ENCODE results near the gene TSC1. TPM values are rescaled to one million over a fixed set of nuclear protein-coding genes. Genes with fewer than 3 reads are reported as not detected.
"Not testable (repeated sequence)": the region's sequence is repeated elsewhere in the genome, so short reads cannot be mapped to it uniquely, and the experiment has no call there.

TSC1 gene
- total RNA-seq, 1 donor from 2014 or later: 30.7 TPM

- intact Hi-C loops (cut with micrococcal nuclease): loop anchor here (5.0 kb wide), 1 partner anchor 169 kb away; no protein-coding TSS in a partner anchor
These were observed 33.7 kb upstream of the TSC1 start for GRCh38 chr9:132978112-132978450.

DNA sequence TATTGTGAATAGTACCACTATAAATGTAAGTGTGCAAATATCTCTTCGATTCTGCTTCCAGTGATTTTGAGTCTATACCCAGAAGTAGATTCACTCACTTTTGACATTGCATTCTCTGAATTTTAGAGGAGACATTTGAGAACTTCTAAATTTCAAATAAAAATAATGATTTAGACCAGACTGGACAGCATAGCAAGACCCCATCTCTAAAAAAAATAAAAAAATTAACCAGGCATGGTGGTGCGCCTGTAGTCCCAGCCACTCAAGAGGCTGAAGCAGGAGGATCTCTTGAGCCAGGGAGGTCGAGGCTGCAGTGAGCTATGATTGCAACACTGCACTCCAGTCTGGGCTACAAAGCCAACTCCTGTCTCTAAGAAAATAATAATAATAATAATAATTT lies 32.2 kb upstream of the TSC1 start:
- intact Hi-C loops (cut with micrococcal nuclease): loop anchor here (5.0 kb wide), 1 partner anchor 171 kb away; no protein-coding TSS in a partner anchor

- intact Hi-C loops (cut with micrococcal nuclease): loop anchor here (5.0 kb wide), 1 partner anchor 171 kb away; no protein-coding TSS in a partner anchor
These were observed 31.5 kb upstream of the TSC1 start for GRCh38 chr9:132975961-132976360.

- intact Hi-C loops (cut with micrococcal nuclease): loop anchor here (2.0 kb wide), 1 partner anchor 561 kb away; no protein-coding TSS in a partner anchor
These were observed 29.3 kb upstream of the TSC1 start for GRCh38 chr9:132973713-132974112.

DNA sequence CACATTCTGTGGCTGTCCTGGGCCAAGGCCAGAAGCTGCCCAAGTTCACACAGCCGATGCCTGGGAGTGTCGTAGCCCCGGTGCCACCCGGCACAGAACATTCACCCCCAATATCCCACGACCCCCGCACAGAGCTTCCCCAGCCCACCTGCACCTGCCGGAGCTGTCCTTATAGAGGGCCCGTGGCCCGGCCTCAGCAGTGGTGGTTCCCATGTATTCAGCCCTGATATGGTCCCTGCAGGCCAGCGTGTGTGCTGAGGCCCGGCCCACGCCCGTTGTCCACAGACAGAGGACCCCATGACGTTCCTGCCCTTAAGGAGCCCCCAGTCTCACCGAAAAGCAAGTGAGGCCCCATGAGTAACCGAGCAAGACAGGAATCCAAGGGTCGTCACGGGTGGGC lies 28.8 kb upstream of the TSC1 start:
- intact Hi-C loops (cut with micrococcal nuclease): loop anchor here (2.0 kb wide), 1 partner anchor 560 kb away; no protein-coding TSS in a partner anchor

GRCh38 chr9:132970324-132971062 lies 26.1 kb upstream of the TSC1 start:
- intact Hi-C loops (cut with micrococcal nuclease): no loop called here

DNA sequence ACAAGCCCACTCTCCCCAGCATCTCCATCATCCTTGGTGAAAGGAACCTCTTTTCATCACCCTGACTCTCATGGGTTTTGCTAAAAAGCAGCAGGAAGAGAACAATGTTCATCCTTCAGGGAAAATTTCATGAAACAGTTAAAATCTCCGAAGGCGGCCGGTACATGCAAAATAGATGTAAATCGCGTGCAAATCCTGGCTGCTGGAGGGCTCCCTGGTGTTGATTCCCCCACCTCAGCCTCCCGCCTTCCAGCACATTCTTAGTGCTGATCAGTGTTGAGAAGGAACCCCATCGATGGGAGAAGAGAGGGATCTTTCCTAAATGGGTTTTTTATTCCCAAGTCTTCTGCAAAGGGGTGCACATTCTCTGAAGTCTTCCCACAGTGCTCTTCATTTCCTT lies 25.4 kb upstream of the TSC1 start:
- intact Hi-C loops (cut with micrococcal nuclease): no loop called here

- intact Hi-C loops (cut with micrococcal nuclease): not testable (repeated sequence)
These were observed 23.5 kb upstream of the TSC1 start for GRCh38 chr9:132967908-132968307.

DNA sequence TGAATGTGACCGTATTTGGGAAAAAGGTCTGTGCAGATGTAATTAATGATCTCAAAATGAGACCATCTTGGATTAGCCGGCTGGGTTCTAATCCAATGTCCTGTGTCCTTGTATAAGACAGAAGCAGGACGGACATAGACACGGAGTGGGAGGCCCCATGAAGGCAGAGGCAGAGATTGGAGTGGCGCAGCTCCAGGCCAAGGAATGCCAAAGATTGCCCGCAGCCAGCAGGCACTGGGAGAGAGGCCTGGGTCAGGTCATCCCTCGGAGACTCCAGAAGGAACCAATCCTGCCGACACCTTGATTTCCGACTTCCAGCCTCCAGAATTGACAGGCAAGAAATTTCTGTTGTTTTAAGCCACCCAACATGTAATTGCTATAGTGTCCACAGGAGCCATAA lies 21.1 kb upstream of the TSC1 start:
- intact Hi-C loops (cut with micrococcal nuclease): no loop called here

DNA sequence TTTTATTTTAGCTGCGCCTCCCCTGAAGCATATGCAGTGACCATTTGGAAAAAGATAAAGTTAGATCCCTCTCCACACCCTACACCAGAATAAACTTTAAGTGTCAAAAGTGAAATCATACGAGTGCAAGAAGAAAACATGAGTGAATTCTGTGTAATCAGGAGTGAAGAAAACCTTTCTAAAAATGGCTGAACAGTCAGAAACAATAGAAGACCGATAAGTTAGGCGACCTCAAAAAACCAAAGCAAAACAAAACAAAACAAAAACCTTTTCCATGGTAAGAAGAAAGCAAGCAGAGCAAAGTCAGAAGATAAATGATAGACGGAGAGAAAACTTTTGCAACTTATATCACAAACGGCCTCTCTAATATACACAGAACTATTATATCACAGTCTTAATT lies 16.6 kb upstream of the TSC1 start:
- intact Hi-C loops (cut with micrococcal nuclease): no loop called here

DNA sequence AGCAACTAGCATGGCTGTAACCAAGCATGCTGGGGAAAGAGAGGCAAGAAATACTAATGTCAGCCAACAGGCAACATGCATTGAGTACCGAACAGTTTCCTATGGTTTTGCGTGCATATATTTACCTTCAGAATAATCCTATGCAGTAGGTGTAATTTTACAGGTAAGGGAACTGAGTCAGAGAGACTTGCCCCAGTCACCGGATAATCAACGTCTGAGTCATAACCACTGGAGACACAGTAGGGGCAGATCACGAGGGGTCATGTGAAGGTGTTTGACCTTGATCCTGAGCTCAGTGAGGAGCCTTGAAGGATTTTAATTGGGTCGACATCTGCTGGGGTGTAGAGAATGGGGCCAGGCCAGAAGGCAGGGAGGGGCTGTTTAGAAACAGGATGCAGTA lies 13.4 kb upstream of the TSC1 start:
- intact Hi-C loops (cut with micrococcal nuclease): no loop called here

GRCh38 chr9:132955768-132956167 lies 11.4 kb upstream of the TSC1 start:
- intact Hi-C loops (cut with micrococcal nuclease): no loop called here

DNA sequence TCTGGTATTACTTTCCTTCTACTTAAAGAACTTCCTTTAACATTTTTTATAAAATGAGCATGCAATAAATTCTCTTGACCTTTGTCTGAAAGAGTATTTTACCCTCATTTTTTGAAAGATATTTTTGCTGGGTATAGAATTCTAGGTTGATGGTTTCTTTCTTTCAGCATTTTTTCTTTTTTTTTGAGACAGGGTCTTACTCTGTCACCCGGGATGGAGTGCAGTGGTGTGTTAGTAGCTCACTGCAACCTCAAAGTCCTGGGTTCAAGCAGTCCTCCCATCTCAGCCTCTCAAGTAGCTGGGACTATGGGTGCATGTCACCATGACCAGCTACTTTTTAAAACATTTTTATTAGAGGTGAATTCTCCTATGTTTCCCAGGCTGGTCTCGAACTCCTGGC lies 10.7 kb upstream of the TSC1 start:
- intact Hi-C loops (cut with micrococcal nuclease): no loop called here

DNA sequence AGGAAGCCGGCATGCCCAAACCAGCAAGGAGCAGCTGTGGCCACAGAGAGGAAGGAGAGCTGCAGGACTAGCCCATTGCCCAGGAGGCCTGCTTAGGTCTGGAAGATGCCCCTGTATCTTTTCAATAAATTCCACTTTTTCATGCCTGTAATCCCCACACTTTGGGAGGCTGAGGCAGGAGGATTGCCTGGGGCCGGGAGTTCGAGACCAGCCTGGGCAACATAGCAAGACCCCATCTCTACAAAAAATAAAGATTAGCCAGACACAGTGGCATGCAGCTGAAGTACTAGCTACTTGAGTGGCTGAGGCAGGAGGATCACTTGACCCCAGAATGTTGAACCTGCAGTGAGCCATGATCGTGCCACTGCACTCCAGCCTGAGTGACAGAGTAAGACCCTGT lies 5.3 kb upstream of the TSC1 start:
- intact Hi-C loops (cut with micrococcal nuclease): no loop called here

DNA sequence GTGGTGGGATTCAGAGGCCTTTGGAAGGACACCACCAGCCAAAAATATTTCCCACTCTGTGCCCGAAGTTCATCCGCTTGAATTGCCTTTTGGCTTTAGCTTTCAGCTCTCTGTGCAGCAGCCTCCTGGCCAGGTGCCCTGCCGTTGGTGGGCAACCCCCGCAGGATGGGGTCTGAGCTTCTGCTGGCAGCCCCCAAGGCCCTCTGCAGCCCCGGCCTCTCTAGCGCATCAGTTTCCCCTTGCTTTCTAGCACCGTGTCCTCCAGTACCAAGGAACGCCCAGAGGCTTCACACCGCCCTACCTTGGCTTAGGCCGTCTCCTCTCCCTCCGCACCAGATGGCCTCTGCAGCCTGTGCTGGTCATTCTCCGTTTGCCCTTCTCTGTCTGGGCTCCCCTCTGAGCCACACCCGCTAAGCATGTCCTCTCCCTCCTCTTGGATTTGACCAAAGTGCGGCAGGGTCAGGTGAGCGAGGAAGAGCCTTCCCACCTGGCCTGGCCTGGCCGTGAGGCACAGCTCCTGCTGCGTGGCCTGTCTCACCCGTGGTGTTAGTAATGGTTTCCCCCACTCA lies 4.2 kb upstream of the TSC1 start:
- intact Hi-C loops (cut with micrococcal nuclease): no loop called here

- intact Hi-C loops (cut with micrococcal nuclease): no loop called here
These were observed 3.3 kb upstream of the TSC1 start for GRCh38 chr9:132947756-132948155.

GRCh38 chr9:132946631-132947295 lies 2.3 kb upstream of the TSC1 start:
- intact Hi-C loops (cut with micrococcal nuclease): no loop called here

GRCh38 chr9:132946211-132946610 lies 1.8 kb upstream of the TSC1 start:
- intact Hi-C loops (cut with micrococcal nuclease): no loop called here

DNA sequence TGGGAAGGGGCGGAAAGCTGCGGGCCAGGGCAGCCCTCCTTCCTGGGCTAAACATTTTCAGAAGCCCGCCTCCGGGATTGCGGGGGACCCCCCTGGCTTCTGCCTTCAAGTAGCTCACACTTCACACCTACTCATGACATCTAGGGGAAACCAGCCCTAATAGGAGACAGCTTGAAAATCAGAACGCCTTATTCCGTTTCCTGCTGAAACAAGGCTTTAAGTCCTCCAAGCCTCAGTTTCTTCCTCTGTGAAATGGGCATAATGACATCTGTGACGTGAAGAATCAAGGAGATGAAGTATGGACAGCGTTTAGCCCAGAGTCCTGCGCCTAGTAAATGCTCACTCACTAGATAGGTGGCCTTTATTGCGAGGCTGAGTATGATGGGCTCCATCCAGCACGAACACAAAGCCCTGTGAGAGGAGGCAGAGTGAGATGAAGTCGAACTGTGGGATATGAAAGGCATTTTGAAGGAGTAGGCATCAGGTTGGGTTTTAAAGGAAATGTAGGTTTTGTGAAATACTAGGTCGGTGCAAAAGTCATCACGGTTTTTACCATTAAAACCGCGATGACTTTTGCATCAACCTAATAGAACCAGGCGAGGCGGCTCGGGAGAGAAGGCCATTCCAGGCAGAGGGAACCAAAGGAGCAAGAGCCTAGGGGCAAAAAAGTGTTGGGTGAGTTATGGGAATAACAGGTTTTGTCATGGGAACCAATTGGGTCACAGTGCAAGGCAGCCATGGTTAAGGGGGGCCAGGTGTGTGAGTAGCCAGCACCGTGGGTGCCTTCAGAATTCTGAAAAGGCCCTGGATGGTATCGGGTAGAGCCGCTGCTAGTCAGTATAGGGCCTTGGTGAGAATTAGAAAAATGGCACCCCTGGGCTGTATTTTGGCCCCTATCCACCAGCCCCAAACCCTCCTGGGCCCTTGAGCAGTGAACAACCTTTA lies 1.0 kb upstream of the TSC1 start:
- intact Hi-C loops (cut with micrococcal nuclease): loop anchor here (2.0 kb wide), 1 partner anchor 85 kb away; the partner anchor contains the start of gene GTF3C5

DNA sequence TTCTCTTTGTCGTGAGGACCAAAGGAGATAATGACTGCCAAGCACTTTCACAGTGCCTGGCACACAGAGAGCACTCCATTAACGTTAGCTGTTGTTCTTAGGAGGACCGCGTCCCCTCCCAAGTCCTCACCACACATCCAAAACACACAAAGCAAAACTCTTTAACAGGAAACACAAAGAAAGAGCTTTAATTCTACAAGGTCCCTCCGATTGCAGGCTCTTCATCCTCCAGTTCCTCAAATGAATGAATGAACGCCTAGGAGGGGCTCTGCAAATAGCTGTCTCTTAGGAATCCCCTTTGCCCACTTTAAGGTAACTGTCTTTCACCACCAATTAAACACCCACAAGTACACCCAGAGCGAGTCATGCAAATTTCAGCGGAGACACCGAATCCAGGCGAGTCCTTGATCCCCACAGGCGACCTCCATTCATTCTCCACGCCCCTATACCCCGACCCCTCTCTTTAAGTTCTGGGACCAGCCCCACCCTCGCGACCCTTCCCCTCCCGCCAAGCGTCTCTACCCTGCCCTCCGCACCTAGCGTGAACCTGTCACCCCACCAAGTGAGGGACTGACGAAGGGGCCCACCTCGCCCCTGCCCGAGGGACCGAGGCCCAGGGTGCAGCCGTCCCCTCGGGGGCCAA lies 644 bp downstream of the TSC1 start:
- intact Hi-C loops (cut with micrococcal nuclease): loop anchor here (1.0 to 2.0 kb wide), 2 partner anchors 65 to 87 kb away; partner anchors contain the start of genes AK8, GTF3C5 and SPACA9

Data from T-helper 2 cell treated with Interferon-gamma antibody and Interleukin-4, amounts not matched to agents 100 ng/mL and 5 ng/mL, for 36 hours (primary cell).